Neuronal stem cell (in vitro differentiated cells): ENCODE data around the gene JAK2.
"Not testable (repeated sequence)": the region's sequence is repeated elsewhere in the genome, so short reads cannot be mapped to it uniquely, and the experiment has no call there.

Experiments used
- DNase-seq: peaks from one replicate; pipeline ENCODE4 v3.0.0-alpha.2; 2013; ENCODE audit warnings: low spot score
- H2AFZ ChIP-seq: one replicate; pipeline ENCODE4 v1.6.1; 2013; ENCODE audit warnings: mild to moderate bottlenecking, low read length, inconsistent platforms
- H2AK5ac ChIP-seq: 2 replicates; pipeline ENCODE4 v1.6.1; 2013; ENCODE audit warnings: low read depth, mild to moderate bottlenecking, inconsistent platforms, low read length, moderate library complexity, mixed read lengths
- H2BK120ac ChIP-seq: 2 replicates; pipeline ENCODE4 v1.6.1; 2013; ENCODE audit warnings: low read depth, mild to moderate bottlenecking, inconsistent platforms, low read length, moderate library complexity, mixed read lengths
- H2BK12ac ChIP-seq: one replicate; pipeline ENCODE4 v1.6.1; 2013; ENCODE audit warnings: low read length, inconsistent platforms
- H2BK15ac ChIP-seq: 2 replicates; pipeline ENCODE4 v1.6.1; 2013; ENCODE audit warnings: mild to moderate bottlenecking, low read length, inconsistent platforms, mixed read lengths
- H2BK5ac ChIP-seq: one replicate; pipeline ENCODE4 v1.6.1; 2013; ENCODE audit warnings: inconsistent platforms, mild to moderate bottlenecking, low read length, moderate library complexity
- H3K14ac ChIP-seq: one replicate; pipeline ENCODE4 v1.6.1; 2013; ENCODE audit warnings: low read length, inconsistent platforms
- H3K18ac ChIP-seq: 2 replicates; pipeline ENCODE4 v1.6.1; 2013; ENCODE audit warnings: low read length, inconsistent platforms
- H3K23ac ChIP-seq: 2 replicates; pipeline ENCODE4 v1.6.1; 2013; ENCODE audit warnings: low read depth, mild to moderate bottlenecking, mixed read lengths, low read length, inconsistent platforms; ENCODE audit not compliant: poor library complexity
- H3K27ac ChIP-seq: replicated peaks from 3 replicates; pipeline ENCODE4 v1.5.1; 2013; ENCODE audit warnings: low read length, inconsistent platforms
- H3K27me3 ChIP-seq, 3 experiments: 2 replicates each; pipeline ENCODE4 v1.6.1; 2013; ENCODE audit warnings: low read length in 3 of 3, mild to moderate bottlenecking in 2 of 3, inconsistent platforms in 1 of 3, low read depth in 1 of 3, mixed read lengths in 1 of 3, moderate library complexity in 1 of 3; ENCODE audit not compliant: control insufficient read depth in 3 of 3, insufficient read depth in 3 of 3
- H3K36me3 ChIP-seq, 2 donors: replicated peaks in 1 of 2; 2 replicates each; pipeline ENCODE4 v1.6.1; 2013; ENCODE audit warnings: low read length in 2 of 2; ENCODE audit not compliant: control insufficient read depth in 2 of 2, insufficient read depth in 2 of 2
- H3K4ac ChIP-seq: 2 replicates; pipeline ENCODE4 v1.6.1; 2013; ENCODE audit warnings: inconsistent platforms, mild to moderate bottlenecking, low read length, moderate library complexity
- H3K4me1 ChIP-seq, 2 donors: 1 replicate in 1 of 2; 2 replicates in 1 of 2; pipeline ENCODE4 v1.6.1; 2013; ENCODE audit warnings: low read length in 2 of 2, low read depth in 1 of 2; ENCODE audit not compliant: control insufficient read depth in 2 of 2, insufficient read depth in 1 of 2
- H3K4me2 ChIP-seq: one replicate; pipeline ENCODE4 v1.6.1; 2013; ENCODE audit warnings: mild to moderate bottlenecking, low read length, inconsistent platforms; ENCODE audit not compliant: insufficient read depth, poor library complexity, severe bottlenecking
- H3K4me3 ChIP-seq, 2 donors: 2 replicates each; pipeline ENCODE4 v1.5.1; 2013; ENCODE audit warnings: low read length in 2 of 2, mild to moderate bottlenecking in 2 of 2, inconsistent platforms in 1 of 2, moderate library complexity in 1 of 2
- H3K79me1 ChIP-seq: one replicate; pipeline ENCODE4 v1.6.1; 2013; ENCODE audit warnings: low read depth, mild to moderate bottlenecking, inconsistent platforms, low read length, moderate library complexity
- H3K9ac ChIP-seq: one replicate; pipeline ENCODE4 v1.6.1; 2013; ENCODE audit warnings: mild to moderate bottlenecking, low read depth, low read length, inconsistent platforms; ENCODE audit not compliant: poor library complexity
- H3K9me3 ChIP-seq, 2 donors: replicated peaks in 1 of 2; 2 replicates each; pipeline versions ENCODE3 to v1.6.1; 2013; ENCODE audit warnings: low read length in 2 of 2, mild to moderate bottlenecking in 2 of 2, inconsistent platforms in 1 of 2, low read depth in 1 of 2, mixed read lengths in 1 of 2, moderate library complexity in 1 of 2; ENCODE audit not compliant: control insufficient read depth in 2 of 2, insufficient read depth in 1 of 2
- H4K8ac ChIP-seq: one replicate; pipeline ENCODE4 v1.6.1; 2013; ENCODE audit warnings: low read depth, mild to moderate bottlenecking, inconsistent platforms, low read length, moderate library complexity
- H4K91ac ChIP-seq: one replicate; pipeline ENCODE4 v1.6.1; 2013; ENCODE audit warnings: low read length, low read depth, mild to moderate bottlenecking, inconsistent platforms; ENCODE audit not compliant: poor library complexity
- WGBS, 2 donors: extraction: QIAGEN DNeasy Blood & Tissue Kit; methylation state at CpG; one replicate each; pipeline ENCODE4 v1.1.7; 2013; ENCODE audit warnings: missing lambda C conversion rate in 2 of 2, mixed read lengths in 1 of 2; ENCODE audit not compliant: insufficient read length in 2 of 2, insufficient replicate concordance in 1 of 2; ENCODE audit errors: extremely low coverage in 2 of 2; 5-methylcytosine and 5-hydroxymethylcytosine counted together

Gene JAK2

GRCh38 chr9:4944431-4945211, 40.5 kb upstream of the JAK2 start:
- not testable (repeated sequence) for H2BK12ac ChIP-seq, H4K91ac ChIP-seq, DNase-seq, H2BK120ac ChIP-seq, H2AK5ac ChIP-seq, H3K27me3 ChIP-seq, H3K18ac ChIP-seq, H3K9ac ChIP-seq, H2BK5ac ChIP-seq, H3K79me1 ChIP-seq, H3K4me1 ChIP-seq, H4K8ac ChIP-seq, H3K9me3 ChIP-seq, H2BK15ac ChIP-seq, H3K36me3 ChIP-seq, H3K27ac ChIP-seq, H3K23ac ChIP-seq, H2AFZ ChIP-seq, H3K4me2 ChIP-seq, H3K4ac ChIP-seq, H3K14ac ChIP-seq
- H3K4me3 ChIP-seq: peak overlapping the region in 1 of 2 donors; percentile 35
- no CpG with 5 or more reads among the region's 7 CpGs for WGBS, 2 donors

DNA sequence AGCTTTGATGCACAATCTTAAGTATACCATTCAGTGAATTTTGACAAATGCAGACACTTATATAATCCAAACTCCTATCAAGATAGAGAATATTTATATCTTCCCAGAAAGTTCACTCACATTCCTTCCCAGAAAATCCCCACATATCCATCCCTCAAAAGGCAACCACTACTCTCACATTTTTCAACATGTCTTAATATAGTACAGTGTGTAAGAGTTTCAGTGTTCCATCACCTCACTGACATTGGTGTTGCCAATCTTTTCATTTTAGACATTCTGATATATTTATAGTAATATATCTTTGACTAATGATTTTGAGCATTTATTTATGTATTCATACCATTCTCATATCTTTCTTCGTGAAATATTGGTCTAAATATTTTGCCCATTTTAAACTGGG, 38.1 kb upstream of the JAK2 start:
- H3K9me3 ChIP-seq: no peaks in the 10 kb centered on the region
- H3K27ac ChIP-seq: no peak overlapping the region
- no peak overlapping the region for H4K91ac ChIP-seq
- no peak overlapping the region for H2AFZ ChIP-seq
- no peaks in the 10 kb centered on the region for H3K79me1 ChIP-seq
- H2BK12ac ChIP-seq: no peak overlapping the region
- no peaks in the 10 kb centered on the region for H3K4me1 ChIP-seq
- H3K4me3 ChIP-seq: no peak overlapping the region
- no CpG with 5 or more reads among the region's 1 CpG for WGBS, 2 donors
- no peak overlapping the region for H2BK15ac ChIP-seq
- no peak overlapping the region for H3K9ac ChIP-seq
- H3K4ac ChIP-seq: no peak overlapping the region
- no peak overlapping the region for H2BK120ac ChIP-seq
- no peak overlapping the region for H3K23ac ChIP-seq
- no peaks in the 10 kb centered on the region for H3K27me3 ChIP-seq
- H3K4me2 ChIP-seq: no peak overlapping the region
- H2AK5ac ChIP-seq: no peak overlapping the region
- H3K36me3 ChIP-seq: no peaks in the 10 kb centered on the region
- no peak overlapping the region for H2BK5ac ChIP-seq
- no peak overlapping the region for H3K18ac ChIP-seq
- H3K14ac ChIP-seq: no peak overlapping the region
- no peak overlapping the region for H4K8ac ChIP-seq
- no peak for DNase-seq

DNA sequence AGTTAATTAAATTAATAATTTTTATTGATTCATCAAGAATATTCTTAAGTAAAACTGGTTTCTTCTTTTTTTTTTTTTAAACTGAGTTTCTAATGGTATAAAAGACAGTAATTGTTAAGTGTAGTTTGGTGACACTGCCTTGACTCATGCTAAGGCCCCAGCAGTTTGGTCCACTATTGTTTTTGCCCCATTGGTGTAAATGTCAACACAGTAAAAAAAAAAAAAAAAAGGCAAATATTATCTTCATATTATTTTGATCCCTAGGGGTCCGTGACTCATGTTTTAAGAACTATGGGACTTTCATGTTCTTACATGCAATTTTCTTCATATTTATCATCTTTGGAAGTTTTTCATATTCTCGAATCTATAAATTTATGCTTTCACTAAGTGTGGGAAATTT, 29.2 kb upstream of the JAK2 start:
- no peak overlapping the region for H2AFZ ChIP-seq
- H3K27ac ChIP-seq: no peak overlapping the region
- no peak overlapping the region for H2BK15ac ChIP-seq
- WGBS, 2 donors: no CpG with 5 or more reads among the region's 2 CpGs
- H3K23ac ChIP-seq: no peak overlapping the region
- no peak overlapping the region for H3K9ac ChIP-seq
- no peak overlapping the region for H2AK5ac ChIP-seq
- H3K4me2 ChIP-seq: no peak overlapping the region
- H2BK5ac ChIP-seq: no peak overlapping the region
- H4K8ac ChIP-seq: no peak overlapping the region
- no peak overlapping the region for H4K91ac ChIP-seq
- H3K14ac ChIP-seq: no peak overlapping the region
- no peaks in the 10 kb centered on the region for H3K36me3 ChIP-seq
- no peak for DNase-seq
- no peaks in the 10 kb centered on the region for H3K79me1 ChIP-seq
- no peak overlapping the region for H3K18ac ChIP-seq
- H3K27me3 ChIP-seq: no peaks in the 10 kb centered on the region
- no peak overlapping the region for H3K4me3 ChIP-seq
- H2BK120ac ChIP-seq: no peak overlapping the region
- no peaks in the 10 kb centered on the region for H3K4me1 ChIP-seq
- no peak overlapping the region for H2BK12ac ChIP-seq
- H3K4ac ChIP-seq: no peak overlapping the region
- H3K9me3 ChIP-seq: no peaks in the 10 kb centered on the region

DNA sequence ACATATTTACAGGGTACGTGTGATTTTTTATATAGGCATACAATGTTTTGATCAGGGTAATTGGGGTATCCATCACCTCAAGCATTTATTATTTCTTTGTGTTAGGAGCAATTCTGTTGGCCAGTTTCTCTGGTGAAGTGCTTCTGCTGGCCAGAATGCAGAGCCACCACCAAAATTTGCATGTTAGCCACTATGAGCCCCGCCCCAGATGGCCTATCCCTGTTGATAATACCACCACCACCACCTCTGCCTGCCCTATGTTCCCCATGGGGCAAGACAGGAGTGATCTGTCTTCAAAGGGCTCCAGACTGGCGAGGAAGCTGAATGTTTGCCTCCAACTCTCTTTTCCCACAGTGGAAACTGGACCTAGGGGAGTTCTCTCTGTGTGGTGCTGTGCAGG, 26.0 kb upstream of the JAK2 start:
- no peak overlapping the region for H3K4ac ChIP-seq
- no peak overlapping the region for H3K27ac ChIP-seq
- H3K27me3 ChIP-seq: no peaks in the 10 kb centered on the region
- no peak overlapping the region for H3K9ac ChIP-seq
- no peak overlapping the region for H4K91ac ChIP-seq
- H3K4me3 ChIP-seq: no peak overlapping the region
- H3K14ac ChIP-seq: no peak overlapping the region
- DNase-seq: no peak
- H4K8ac ChIP-seq: no peak overlapping the region
- H2BK15ac ChIP-seq: no peak overlapping the region
- no peaks in the 10 kb centered on the region for H3K4me1 ChIP-seq
- no peaks in the 10 kb centered on the region for H3K79me1 ChIP-seq
- H3K18ac ChIP-seq: no peak overlapping the region
- H2BK120ac ChIP-seq: no peak overlapping the region
- H2AK5ac ChIP-seq: no peak overlapping the region
- no peak overlapping the region for H2BK5ac ChIP-seq
- no peak overlapping the region for H3K4me2 ChIP-seq
- H3K36me3 ChIP-seq: no peaks in the 10 kb centered on the region
- no peak overlapping the region for H2AFZ ChIP-seq
- H2BK12ac ChIP-seq: no peak overlapping the region
- H3K23ac ChIP-seq: no peak overlapping the region
- H3K9me3 ChIP-seq: no peaks in the 10 kb centered on the region
- no CpG with 5 or more reads among the region's 3 CpGs for WGBS, 2 donors
